ENCODE data around the gene RAPGEF1. TPM values are rescaled to one million over a fixed set of nuclear protein-coding genes. Genes with fewer than 3 reads are reported as not detected.

Gene RAPGEF1
- total and polyA plus RNA-seq, 3 donors from 2014 or later: 36.1 to 56.9 (median 55.8) TPM

- 73 to 75% methylated on average over 13 of the region's 13 CpGs for WGBS, 2 donors
- no peaks in the 10 kb centered on the region for H3K4me1 ChIP-seq
These were observed 45.0 kb upstream of the RAPGEF1 start for GRCh38 chr9:131784748-131785501.

GRCh38 chr9:131781069-131781468 is 41.2 kb upstream of the RAPGEF1 start:
- H3K27me3 ChIP-seq: no peaks in the 10 kb centered on the region
- H3K4me3 ChIP-seq: no peak overlapping the region
- intact Hi-C loops (cut with DNase I; ENCODE audit: low total_unique reads): no loop called here
- 68 to 76% methylated on average over 3 of the region's 3 CpGs for WGBS, 2 donors
- H3K36me3 ChIP-seq (ENCODE audit: low read depth, missing control alignments): no peaks in the 10 kb centered on the region
- TF ChIP-seq POLR2A (IDR thresholded peaks at IDR 0.05) (no peak), CTCF (IDR thresholded peaks at IDR 0.05) (no peak)
- no peak for DNase-seq
- H3K9me3 ChIP-seq: no peaks in the 10 kb centered on the region
- H3K4me1 ChIP-seq: no peaks in the 10 kb centered on the region
- H3K27ac ChIP-seq: no peak overlapping the region

More at GRCh38 chr9:131784748-131785501, 45.0 kb upstream of the RAPGEF1 start:
- no peaks in the 10 kb centered on the region for H3K27me3 ChIP-seq
- H3K4me3 ChIP-seq: no peak overlapping the region
- no peak overlapping the region for H3K27ac ChIP-seq
- DNase-seq: no peak
- H3K36me3 ChIP-seq (ENCODE audit: low read depth, missing control alignments): no peaks in the 10 kb centered on the region
- intact Hi-C loops (cut with DNase I; ENCODE audit: low total_unique reads): no loop called here
- TF ChIP-seq CTCF (IDR thresholded peaks at IDR 0.05): no peak
- no peak for TF ChIP-seq POLR2A (IDR thresholded peaks at IDR 0.05)
- H3K9me3 ChIP-seq: no peaks in the 10 kb centered on the region

- intact Hi-C loops (cut with DNase I; ENCODE audit: low total_unique reads): no loop called here
- H3K4me1 ChIP-seq: no peaks in the 10 kb centered on the region
- DNase-seq: peak; percentile 19
- no peak overlapping the region for H3K27ac ChIP-seq
- 18 to 26% methylated on average over 4 to 7 of the region's 7 CpGs for WGBS, 2 donors
- no peak overlapping the region for H3K4me3 ChIP-seq
- no peaks in the 10 kb centered on the region for H3K9me3 ChIP-seq
- TF ChIP-seq CTCF (IDR thresholded peaks at IDR 0.05): no peak
- no peak for TF ChIP-seq POLR2A (IDR thresholded peaks at IDR 0.05)
- H3K36me3 ChIP-seq (ENCODE audit: low read depth, missing control alignments): no peaks in the 10 kb centered on the region
- no peaks in the 10 kb centered on the region for H3K27me3 ChIP-seq
These were observed 36.6 kb upstream of the RAPGEF1 start for GRCh38 chr9:131776473-131776872.

- DNase-seq: no peak
- no peak for TF ChIP-seq CTCF (IDR thresholded peaks at IDR 0.05)
- TF ChIP-seq POLR2A (IDR thresholded peaks at IDR 0.05): no peak
- H3K4me1 ChIP-seq: no peaks in the 10 kb centered on the region
- no peaks in the 10 kb centered on the region for H3K36me3 ChIP-seq (ENCODE audit: low read depth, missing control alignments)
- H3K9me3 ChIP-seq: no peaks in the 10 kb centered on the region
- H3K27ac ChIP-seq: no peak overlapping the region
- intact Hi-C loops (cut with DNase I; ENCODE audit: low total_unique reads): no loop called here
- no peaks in the 10 kb centered on the region for H3K27me3 ChIP-seq
- WGBS, 2 donors: 48 to 62% methylated on average over 3 of the region's 3 CpGs
- no peak overlapping the region for H3K4me3 ChIP-seq
These were observed 36.2 kb upstream of the RAPGEF1 start for GRCh38 chr9:131776036-131776435.

- Histone ChIP-seq H3K4me1 (no peaks in the 10 kb centered on the region), H3K4me3 (no peak overlapping the region), H3K27me3 (no peaks in the 10 kb centered on the region), H3K9me3 (no peaks in the 10 kb centered on the region), H3K27ac (no peak overlapping the region), H3K36me3 (ENCODE audit: low read depth, missing control alignments) (no peaks in the 10 kb centered on the region)
- WGBS, 2 donors: 95 to 96% methylated on average over 6 of the region's 6 CpGs
- intact Hi-C loops (cut with DNase I; ENCODE audit: low total_unique reads): no loop called here
- DNase-seq: no peak
- TF ChIP-seq CTCF (IDR thresholded peaks at IDR 0.05) (no peak), POLR2A (IDR thresholded peaks at IDR 0.05) (no peak)
These were observed 34.8 kb upstream of the RAPGEF1 start for GRCh38 chr9:131774636-131775035.

Measured in testis (tissue), 3 donors.